CD4-positive, alpha-beta T cell treated with Interleukin-12 subunit alpha and Interleukin-12 subunit beta, for 1 hour (primary cell): ENCODE measurements around the gene MAGEH1.

Experiments
- DNase-seq: peaks from one replicate; pipeline ENCODE4 v3.0.0-alpha.2; 2020

MAGEH1 gene

DNA sequence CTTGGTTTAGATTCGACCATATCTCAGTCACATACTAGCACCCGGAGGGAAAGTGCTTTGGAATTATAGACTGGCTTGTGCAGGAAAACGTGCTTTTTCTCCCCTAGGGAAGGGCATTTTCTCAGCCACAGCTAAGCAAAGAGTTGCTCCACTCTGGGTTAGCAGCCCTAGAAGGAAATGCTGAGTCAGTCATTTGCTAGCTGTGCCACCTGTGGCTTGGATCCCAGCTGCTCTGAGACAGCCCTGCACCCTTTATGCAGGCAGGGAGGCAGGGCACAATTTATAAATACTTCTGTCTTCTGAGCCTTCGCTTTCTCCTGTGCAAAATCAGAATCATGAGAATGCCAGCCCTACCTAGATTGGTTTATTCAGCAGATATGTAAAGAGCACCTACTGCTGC is 39.0 kb downstream of the MAGEH1 start:
- DNase-seq, result no peak
